ENCODE measurements around the gene HRNR.
"Not testable (repeated sequence)": the region's sequence is repeated elsewhere in the genome, so short reads cannot be mapped to it uniquely, and the experiment has no call there.

Gene HRNR

DNA sequence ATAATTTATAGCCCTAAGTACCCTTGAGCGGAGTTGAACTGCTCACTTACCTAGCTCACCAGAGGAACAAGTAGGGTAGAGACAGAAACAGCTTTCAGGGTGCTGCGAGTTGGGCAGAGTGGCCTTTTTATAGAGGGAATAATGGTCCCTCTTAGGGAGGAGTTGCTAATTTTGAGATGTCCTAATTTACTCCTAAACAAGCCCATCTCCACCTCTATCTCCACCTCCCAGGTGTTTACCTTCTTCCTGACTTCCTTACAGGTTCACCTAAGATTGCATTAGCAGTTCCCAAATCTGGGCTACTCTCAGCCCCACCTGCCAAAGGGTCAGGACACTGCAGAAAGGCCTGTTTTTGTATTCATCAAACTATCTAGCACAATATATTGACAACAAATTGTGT lies at the start of gene HRNR:
Gene HRNR, minus strand, starts transcription at position 101 of the 400 bp plus-strand sequence. CDS start 940 bp downstream, outside the sequence.
- FAIRE-seq = no peak

DNA sequence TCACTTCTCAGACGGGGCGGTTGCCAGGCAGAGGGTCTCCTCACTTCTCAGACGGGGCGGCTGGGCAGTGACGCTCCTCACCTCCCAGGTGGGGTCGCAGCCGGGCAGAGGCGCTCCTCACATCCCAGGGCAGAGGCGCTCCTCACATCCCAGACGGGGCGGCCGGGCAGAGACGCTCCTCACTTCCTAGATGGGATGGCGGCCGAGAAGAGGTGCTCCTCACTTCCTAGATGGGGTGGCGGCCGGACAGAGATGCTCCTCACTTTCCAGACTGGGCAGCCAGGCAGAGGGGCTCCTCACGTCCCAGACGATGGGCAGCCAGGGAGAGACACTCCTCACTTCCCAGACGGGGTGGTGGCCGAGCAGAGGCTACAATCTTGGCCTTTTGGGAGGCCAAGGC lies 32.4 kb upstream of the HRNR start:
- FAIRE-seq = not testable (repeated sequence)

DNA sequence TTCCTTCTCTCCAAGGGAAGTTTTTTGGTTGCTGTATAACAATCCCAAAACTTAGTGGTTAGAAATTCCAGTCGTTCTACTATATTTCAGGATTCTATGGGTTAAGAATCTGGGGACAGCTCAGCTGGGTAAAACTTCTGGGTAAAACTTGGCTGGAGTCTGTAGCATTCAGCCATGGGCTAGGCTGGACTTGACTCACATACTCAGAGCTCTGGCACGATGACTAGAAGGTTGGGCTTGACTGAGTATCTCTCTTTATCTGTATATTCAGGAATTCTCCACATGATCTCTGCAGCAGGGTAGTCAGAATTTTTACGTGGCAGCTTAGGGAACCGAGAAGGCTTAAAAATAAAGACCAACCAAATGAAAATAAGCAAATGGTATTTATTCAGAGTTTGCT lies 28.2 kb upstream of the HRNR start:
- FAIRE-seq = no peak

DNA sequence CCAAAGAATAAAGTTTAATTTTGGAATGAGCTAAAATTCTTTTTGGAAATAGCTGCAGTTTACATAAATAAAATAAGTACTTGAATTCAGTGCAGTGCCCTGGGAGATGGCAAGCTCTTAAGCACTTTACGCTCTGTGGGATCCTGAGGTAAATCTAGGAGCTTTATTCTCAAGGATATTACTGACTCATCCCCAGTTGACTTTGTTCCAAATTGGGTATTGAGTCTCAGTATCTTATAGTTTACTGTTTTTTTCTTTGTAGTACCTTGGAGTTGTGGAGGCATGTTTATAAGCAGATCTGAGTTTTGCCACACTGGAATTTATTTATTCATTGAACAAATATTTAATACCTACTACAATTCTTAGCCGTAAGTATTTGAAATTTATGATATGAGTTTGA lies 27.4 kb upstream of the HRNR start:
- FAIRE-seq = no peak

DNA sequence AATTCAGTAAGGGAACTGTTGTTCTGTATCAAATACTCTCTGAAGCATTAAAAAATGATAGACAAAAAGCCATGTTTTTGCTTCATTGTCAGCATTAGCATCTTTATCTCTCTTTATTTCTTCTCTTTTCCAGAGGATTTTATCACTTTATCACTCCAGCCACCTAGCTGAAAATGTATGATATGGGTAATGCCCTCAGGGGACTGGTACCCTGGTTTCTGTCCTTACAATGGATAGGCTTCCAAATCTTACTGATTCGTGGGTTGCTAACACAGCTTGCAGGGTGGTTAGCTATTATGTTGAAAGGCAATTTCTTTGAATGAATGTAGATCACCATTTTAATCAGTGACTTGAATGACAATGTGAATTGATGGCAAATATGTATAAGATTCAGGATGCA lies 23.3 kb upstream of the HRNR start:
- FAIRE-seq = no peak

DNA sequence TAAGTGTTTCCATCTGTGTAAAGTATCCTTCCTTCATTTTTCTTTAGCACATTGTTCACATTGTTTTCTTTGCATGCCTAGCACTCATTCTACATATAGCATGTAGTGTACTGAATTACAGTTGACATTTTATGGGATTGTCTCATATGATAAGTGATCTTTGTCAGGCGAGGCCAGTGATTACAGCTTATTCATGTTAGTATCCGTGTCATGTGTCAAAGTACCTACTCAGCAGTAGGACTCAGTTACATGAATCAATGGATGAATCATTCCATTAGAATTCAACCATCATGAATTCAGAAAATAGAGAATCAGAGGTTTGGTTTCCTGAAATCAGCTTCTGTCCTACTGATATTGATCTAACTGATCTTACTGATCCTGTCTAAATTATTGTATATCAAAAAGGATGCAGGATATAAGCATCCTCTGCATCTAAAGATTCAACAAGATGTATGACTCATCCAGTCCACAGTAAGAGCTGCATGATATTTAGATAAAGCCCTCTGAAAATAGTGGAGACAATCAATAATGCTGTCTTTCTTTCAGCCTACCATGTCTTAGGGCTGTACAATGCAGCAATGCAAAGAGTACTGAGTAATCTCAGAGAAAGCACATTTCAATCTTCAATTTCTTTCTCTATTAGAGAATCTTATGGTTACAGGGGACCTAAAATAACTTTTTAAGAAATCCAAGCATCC lies 20.7 kb upstream of the HRNR start:
- FAIRE-seq = no peak

DNA sequence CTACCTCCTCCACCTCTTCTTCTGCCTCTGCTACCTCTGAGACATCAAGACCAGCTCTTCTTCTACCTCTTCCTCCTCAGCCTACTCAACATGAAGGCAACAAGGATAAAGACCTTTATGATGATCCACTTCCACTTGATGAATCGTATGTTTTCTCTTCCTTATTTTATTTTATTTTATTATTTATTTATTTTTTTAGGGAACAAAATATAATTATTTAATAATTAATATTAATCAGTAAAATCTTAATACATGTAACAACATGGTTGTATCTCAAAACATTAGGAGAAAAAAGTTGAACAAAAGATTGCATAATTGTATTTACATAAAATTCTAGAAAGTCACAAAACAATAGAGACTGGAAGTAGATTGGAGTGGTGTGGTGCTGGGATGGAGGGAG lies 13.1 kb upstream of the HRNR start:
- peak; percentile 67 for FAIRE-seq

DNA sequence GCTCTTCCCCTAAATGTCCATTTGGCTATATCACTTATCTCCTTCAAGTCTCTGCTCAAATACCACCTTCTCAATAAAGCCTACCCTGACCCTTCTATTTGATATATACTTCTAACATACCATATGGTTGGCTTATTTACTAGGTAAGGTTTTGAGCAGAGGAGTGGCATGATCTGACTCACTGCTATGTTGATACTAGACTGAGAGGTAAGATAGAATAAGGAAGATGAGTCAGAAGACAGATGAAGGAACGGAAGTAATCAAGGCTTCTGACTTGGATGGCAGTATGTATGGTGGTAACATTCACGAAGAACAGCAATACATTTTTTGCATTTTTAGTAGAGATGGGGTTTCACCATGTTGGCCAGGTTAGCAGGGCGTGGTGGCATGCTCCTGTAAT lies 4.8 kb upstream of the HRNR start:
- no peak for FAIRE-seq

DNA sequence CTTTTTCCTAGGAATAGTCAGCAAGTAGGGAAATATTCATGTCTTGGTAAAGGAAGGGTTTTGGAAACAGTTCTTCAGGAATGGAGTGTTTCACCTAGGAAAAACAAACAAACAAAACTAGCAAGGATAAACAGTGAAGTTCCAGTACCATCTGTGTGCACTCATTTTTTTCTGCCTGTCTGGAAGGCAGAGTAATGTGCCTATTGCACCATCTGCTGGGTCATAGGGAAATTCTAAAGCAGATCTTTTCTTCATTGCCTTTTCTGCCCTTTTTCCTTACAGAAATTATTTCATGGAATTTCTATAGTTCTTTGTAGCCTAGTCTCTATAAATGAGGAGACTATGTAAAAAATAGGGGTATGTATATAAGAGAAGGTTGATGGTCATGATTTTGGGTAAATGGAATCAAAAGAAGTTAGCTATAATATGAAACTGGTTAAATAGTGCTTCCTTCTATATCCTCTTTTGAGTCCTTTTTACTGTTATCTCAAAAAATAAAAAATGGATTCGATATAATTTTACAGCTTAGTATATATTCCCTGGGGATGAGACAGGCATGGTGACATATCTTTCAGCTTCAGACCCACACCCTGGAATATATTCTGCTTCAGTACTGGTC lies 3.4 kb upstream of the HRNR start:
- peak; percentile 78 for FAIRE-seq

DNA sequence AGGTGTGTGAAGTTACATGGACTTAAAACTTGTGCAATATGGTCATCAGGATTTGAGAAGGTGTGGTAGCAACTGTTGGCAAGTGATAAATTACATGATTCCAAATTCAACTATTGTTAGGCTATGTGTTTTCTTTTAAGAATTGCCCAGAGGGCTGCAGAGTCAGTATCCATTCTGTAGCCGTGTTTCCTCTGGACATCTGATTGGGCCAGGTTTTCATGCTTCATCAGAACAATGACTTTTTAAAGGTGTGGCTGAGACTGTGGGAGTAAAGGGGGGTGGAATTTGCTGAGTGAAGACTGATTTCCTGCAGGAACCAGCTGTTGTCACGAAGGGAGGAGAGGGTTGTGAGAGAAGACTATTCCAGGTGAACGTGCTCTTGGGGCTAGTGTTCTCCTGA lies 1.7 kb upstream of the HRNR start:
- FAIRE-seq = no peak

DNA sequence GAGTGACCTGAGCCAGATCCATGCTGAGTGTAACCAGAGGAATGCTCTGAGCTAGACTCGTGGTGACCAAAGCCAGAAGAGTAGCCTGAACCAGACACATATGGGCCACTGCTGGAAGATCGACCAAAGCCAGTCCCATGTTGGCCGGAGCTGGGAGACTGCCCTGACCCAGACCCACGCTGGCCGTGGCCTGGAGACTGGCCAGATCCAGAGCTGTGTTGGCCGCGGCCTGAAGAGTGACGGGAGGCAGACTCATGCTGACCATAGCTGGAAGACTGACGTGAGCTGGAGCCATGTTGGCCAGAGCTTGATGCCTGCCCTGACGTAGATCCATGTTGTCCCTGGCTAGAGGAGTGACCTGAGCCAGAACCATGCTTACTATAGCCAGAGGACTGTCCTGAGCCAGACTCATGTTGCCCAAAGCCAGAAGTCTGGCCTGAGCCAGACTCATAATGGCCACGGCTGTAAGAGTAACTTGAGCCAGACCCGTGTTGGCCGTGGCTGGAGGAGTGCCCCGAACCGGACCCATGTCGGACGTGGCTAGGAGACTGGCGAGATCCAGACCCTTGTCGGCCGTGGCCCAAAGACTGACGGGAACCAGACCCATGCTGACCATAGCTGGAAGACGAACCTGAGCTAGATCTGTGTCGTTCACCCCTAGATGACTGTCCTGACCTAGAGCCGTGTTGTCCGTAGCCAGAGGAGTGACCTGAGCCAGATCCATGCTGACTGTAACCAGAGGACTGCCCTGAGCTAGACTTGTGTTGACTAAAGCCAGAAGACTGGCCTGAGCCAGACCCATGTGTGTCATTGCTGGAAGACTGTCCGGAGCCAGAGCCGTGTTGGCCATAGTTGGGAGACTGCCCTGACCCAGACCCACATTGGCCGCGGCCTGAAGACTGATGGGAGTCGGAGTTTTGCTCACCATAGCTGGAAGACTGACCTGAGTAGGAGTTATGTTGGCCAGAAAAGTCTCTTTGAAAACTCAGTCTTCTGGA lies 3.5 kb downstream of the HRNR start:
- FAIRE-seq = no peak

DNA sequence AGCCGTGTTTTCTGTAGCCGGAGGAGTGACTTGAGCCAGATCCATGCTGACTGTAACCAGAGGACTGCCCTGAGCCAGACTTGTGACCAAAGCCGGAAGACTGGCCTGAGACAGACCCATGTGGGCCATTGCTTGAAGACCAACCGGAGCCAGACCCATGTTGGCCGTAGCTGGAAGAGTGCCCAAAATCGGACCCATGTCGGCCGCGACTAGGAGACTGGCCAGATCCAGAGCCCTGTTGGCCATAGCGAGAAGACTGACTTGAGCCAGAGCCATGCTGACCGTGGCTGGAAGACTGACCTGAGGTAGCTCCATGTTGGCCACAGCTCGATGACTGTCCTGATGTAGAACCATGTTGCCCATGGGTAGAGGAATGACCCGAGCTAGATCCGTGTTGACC lies 4.6 kb downstream of the HRNR start:
- FAIRE-seq = not testable (repeated sequence)

DNA sequence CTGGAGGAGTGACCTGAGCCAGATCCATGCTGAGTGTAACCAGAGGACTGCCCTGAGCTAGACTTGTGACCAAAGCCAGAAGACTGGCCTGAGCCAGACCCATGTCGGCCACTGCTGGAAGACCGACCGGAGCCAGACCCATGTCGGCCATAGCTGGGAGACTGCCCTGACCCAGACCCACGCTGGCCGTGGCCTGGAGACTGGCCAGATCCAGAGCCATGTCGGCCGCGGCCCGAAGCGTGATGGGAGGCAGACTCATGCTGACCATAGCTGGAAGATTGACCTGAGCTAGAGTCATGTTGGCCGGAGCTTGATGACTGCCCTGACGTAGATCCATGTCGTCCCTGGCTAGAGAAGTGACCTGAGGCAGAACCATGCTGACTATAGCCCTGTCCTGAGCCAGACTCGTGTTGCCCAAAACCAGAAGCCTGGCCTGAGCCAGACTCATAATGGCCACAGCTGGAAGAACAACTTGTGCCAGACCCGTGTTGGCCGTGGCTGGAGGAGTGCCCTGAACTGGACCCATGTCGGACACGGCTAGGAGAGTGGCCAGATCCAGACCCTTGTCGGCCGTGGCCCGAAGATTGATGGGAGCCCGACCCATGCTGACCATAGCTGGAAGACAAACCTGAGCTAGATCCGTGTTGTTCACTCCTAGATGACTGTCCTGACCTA lies 5.1 kb downstream of the HRNR start:
- no peak for FAIRE-seq

DNA sequence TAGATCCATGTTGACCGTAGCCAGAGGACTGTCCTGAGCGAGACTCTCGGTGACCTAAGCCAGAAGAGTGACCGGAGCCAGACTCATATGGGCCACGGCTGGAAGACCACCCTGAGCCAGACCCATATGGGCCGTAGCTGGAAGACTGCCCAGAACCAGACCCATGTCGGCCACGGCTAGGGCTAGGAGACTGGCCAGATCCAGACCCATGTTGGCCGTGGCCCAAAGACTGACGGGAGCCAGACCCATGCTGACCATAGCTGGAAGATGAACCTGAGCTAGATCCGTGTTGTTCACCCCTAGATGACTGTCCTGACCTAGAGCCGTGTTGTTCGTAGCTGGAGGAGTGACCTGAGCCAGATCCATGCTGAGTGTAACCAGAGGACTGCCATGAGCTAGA lies 8.4 kb downstream of the HRNR start:
- FAIRE-seq = not testable (repeated sequence)

DNA sequence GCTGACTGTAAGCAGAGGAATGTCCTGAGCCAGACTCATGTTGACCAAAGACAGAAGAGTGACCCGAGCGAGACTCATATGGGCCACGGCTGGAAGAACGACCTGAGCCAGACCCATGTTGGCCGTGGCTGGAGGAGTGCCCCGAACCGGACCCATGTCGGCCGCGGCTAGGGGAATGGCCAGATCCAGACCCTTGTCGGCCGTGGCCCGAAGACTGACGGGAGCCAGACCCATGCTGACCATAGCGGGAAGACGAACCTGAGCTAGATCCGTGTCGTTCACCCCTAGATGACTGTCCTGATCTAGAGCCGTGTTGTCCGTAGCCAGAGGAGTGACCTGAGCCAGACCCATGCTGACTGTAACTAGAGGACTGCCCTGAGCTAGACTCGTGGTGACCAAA lies 9.1 kb downstream of the HRNR start:
- not testable (repeated sequence) for FAIRE-seq

DNA sequence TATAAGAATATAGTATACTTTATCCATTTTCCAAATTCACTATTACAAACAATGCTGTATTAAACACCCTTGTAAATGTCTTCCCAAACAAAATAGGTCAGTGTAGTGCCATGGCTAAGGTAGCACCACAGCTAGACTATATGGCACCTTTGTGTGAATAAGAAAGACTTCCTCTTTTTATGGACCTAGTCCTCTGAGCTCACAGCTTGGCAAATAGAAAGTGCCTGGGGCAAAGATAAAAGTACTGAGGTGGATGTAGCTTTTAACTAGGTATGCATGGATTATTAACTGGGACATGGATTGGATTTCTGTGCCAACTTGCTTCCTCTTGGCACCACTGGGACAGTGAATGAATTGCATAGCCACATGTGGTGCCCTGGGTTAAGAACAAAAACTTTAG lies 25.0 kb downstream of the HRNR start:
- no peak for FAIRE-seq

DNA sequence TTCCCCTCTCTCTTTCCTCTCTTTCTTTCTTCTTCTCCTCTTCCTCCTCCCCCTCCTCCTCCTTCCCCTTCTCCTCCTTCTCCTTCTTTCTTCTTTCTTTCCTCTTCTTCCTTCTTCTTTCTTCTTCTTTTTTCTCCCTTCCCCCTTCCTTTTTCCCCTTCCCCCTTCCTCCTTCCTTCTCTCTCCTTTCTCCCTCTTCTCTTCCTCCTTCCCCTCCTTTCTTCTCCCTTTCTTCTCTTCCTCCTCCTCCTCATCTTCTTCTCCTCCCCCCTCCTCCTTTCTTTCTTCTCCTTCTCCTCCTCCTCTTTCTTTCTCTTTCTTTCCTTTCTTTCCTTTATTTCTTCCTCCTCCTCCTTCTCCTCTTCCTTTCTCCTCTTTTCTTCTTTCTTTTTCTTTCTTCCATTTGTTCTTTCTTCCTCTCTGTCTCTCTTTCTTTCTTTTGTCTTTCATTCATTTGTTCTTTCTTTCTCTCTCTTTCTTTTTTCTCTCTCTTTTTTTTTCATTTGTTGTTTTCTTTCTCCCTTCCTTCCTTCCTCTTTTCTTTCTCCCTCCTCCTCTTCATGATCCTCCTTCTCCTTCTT lies 26.5 kb downstream of the HRNR start:
- FAIRE-seq = no peak

DNA sequence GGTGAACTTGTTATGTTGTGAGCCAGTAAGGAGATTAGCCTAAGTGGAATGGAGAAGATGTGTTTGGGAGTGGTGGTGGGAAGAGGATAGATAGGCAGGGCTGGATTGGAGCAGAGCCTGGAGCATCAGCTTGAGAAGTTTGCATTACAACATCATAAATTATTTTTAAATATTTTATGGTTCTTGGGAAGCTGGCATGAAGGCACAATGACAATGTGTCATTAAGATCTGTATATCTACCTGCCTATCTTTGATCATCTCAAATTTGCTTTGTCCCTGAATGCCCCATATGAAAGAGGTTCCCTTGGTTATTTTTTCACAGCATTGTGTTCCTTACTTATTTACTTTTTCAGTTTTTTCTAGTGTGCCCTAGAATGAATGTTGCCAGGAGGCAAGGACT lies 32.3 kb downstream of the HRNR start:
- FAIRE-seq = no peak

DNA sequence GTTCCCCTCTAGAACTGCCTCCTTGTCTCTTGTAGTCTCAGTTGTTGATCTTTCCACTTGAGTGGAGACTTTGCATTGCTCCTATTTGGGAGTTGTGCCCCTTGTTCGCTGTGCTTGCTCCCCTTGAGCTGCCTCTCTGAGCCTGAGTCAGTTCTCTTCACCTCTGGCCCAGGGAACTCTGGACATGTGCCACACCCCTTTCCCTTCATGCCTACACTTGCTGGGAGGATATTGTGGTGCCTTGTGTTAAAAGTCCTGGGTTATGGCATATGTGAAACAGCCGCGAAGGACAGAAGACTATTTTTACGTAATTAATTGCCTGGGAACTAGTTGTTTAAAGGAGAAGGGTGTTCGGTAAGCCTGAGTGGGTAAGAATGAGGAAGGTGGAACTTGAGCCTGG lies 32.7 kb downstream of the HRNR start:
- FAIRE-seq = no peak

DNA sequence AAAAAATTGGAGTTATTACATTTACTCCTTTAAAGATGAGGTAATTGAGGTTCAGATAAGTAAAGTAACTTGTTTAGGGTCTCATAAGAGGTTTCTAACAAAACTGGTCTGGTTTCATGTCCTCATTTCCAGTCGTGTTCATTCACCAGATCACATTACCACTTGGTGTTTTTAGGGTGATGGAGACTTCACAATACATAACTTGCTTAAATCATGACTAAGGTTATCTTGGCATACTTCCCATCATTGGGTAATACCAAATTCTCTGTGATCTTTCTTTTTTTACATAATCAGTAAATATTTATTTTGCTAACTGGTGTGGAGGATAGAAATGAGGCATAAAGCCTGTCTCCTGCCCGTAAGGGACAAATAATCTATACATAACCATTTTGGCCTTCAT lies 33.4 kb downstream of the HRNR start:
- no peak for FAIRE-seq

DNA sequence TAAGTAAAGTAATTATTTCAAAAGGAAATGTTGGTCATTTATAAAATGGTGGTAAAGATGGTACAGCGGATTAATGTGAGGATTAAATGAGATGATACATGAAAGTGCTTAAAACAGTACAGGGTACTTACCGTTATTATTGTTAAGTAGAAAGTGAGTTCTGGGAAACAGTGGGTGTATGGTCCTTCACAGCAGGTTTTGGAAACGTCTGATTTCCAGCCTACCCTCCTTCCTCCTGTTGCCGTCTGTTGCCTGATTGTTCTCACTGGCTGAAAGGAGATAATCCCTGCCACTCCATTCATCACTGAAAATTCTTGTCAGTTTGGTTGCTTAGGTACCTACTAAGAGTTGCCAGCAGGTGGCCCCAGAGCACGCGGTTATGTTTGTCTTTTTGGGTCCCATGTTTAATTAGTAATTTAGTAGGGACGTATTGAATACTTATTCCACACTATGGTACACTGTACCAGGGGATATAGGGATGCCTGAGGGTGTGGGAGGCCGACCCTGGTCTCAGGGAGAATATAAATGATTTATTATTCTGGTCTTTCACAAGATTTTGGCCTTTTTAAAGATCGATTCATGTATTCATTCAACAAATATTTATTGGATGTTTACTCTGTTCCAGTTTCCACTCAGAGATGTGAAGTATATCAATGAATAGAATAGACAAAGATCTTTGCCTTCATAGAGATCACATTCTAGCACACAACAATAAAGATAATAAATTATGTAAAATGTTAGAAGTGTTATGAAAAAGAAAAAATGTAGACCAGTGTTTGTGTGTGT lies 34.1 kb downstream of the HRNR start:
- FAIRE-seq = peak; percentile 66

Data from TTC549 (cell line).